Lower leg skin (tissue), 4 donors: ENCODE results near the gene ZNF213. TPM values are rescaled to one million over a fixed set of nuclear protein-coding genes. Genes with fewer than 3 reads are reported as not detected.

Experiments
- DNase-seq, 2 donors: peaks; one replicate each; pipeline ENCODE4 v3.0.0-alpha.2; 2019; ENCODE audit warnings: low spot score in 2 of 2
- H3K4me3 ChIP-seq: fragments of 200-600 bp; sonication (generic); 2 replicates; pipeline ENCODE4 v1.5.1; 2017; ENCODE audit warnings: mild to moderate bottlenecking, low read depth; ENCODE audit not compliant: poor library complexity, severe bottlenecking
- CTCF ChIP-seq, 3 donors: fragments of 450-650 bp; IDR thresholded peaks; one replicate each; pipeline ENCODE4 v1.5.1; 2016; ENCODE audit warnings: antibody characterized with exemption in 3 of 3, mild to moderate bottlenecking in 3 of 3, moderate library complexity in 2 of 3
- POLR2A ChIP-seq, 2 donors: fragments of 450-650 bp; IDR thresholded peaks; one replicate each; pipeline ENCODE4 v1.6.1; 2016 to 2017; ENCODE audit warnings: antibody characterized with exemption in 2 of 2, mild to moderate bottlenecking in 1 of 2, moderate library complexity in 1 of 2
- WGBS, 2 donors: methylation state at CpG; one replicate each; pipeline ENCODE4 v1.1.5; 2018; 5-methylcytosine and 5-hydroxymethylcytosine counted together
- intact Hi-C: fragments of 100-400 bp; cut with DNase I; formaldehyde crosslinking; loops from one replicate; pipeline ENCODE4 v1.15.0; 2023; ENCODE audit warnings: low total_unique reads
- total RNA-seq, 4 donors: library from RNA; depleted of rRNA; stranded (reverse); fragments of >200 nt; gene quantifications; one replicate each; pipeline ENCODE4 v1.1.0, GENCODE V29; 2016

Gene ZNF213
- total RNA-seq, 4 donors from 2014 or later = 10.7 to 18.0 (median 14.6) TPM

- WGBS, 2 donors = 92 to 95% methylated on average over 18 to 20 of the region's 20 CpGs
- intact Hi-C loops = no loop called here
- no peak overlapping the region for H3K4me3 ChIP-seq
- TF ChIP-seq POLR2A (IDR thresholded peaks at IDR 0.05) = no peak
- TF ChIP-seq CTCF (IDR thresholded peaks at IDR 0.05) = no peak
- no peak for DNase-seq
Observed at GRCh38 chr16:3118846-3119245, 16.0 kb upstream of the ZNF213 start.

GRCh38 chr16:3119286-3119685 is 15.5 kb upstream of the ZNF213 start:
- DNase-seq = no peak
- no peak overlapping the region for H3K4me3 ChIP-seq
- TF ChIP-seq CTCF (IDR thresholded peaks at IDR 0.05) (no peak), POLR2A (IDR thresholded peaks at IDR 0.05) (no peak)
- intact Hi-C loops = no loop called here
- 96% methylated on average over 28 to 33 of the region's 33 CpGs for WGBS, 2 donors

GRCh38 chr16:3119701-3120408 is 15.0 kb upstream of the ZNF213 start:
- no peak overlapping the region for H3K4me3 ChIP-seq
- TF ChIP-seq CTCF (IDR thresholded peaks at IDR 0.05) (no peak), POLR2A (IDR thresholded peaks at IDR 0.05) (no peak)
- DNase-seq = no peak
- WGBS, 2 donors = 93 to 96% methylated on average over 46 to 57 of the region's 57 CpGs
- intact Hi-C loops = no loop called here

- intact Hi-C loops = no loop called here
- 84 to 86% methylated on average over 16 of the region's 16 CpGs for WGBS, 2 donors
- DNase-seq = no peak
- TF ChIP-seq POLR2A (IDR thresholded peaks at IDR 0.05) (no peak), CTCF (IDR thresholded peaks at IDR 0.05) (no peak)
- no peak overlapping the region for H3K4me3 ChIP-seq
Observed at GRCh38 chr16:3120435-3120834, 14.4 kb upstream of the ZNF213 start.

GRCh38 chr16:3121851-3122467 is 12.9 kb upstream of the ZNF213 start:
- WGBS, 2 donors = 63 to 68% methylated on average over 7 of the region's 7 CpGs
- DNase-seq = no peak
- intact Hi-C loops = no loop called here
- TF ChIP-seq CTCF (IDR thresholded peaks at IDR 0.05) = no peak
- no peak for TF ChIP-seq POLR2A (IDR thresholded peaks at IDR 0.05)
- H3K4me3 ChIP-seq = no peak overlapping the region
